H9 (cell line): ENCODE measurements around the gene SNTG2. TPM values are rescaled to one million over a fixed set of nuclear protein-coding genes. Genes with fewer than 3 reads are reported as not detected.

Experiments
- DNase-seq: peaks from one replicate; pipeline ENCODE4 v3.0.0-alpha.2; 2017
- H2AFZ ChIP-seq: one replicate; pipeline ENCODE4 v1.6.1; 2013; ENCODE audit warnings: mild to moderate bottlenecking, low read length, control low read depth, moderate library complexity
- H2AK5ac ChIP-seq: 2 replicates; pipeline ENCODE4 v1.6.1; 2013; ENCODE audit warnings: low read length, control low read depth, mixed read lengths; ENCODE audit not compliant: insufficient read length
- H2BK120ac ChIP-seq: one replicate; pipeline ENCODE4 v1.6.1; 2013; ENCODE audit warnings: low read depth, mild to moderate bottlenecking, low read length, control low read depth, inconsistent platforms; ENCODE audit not compliant: poor library complexity, severe bottlenecking
- H2BK12ac ChIP-seq: 2 replicates; pipeline ENCODE4 v1.6.1; 2013; ENCODE audit warnings: low read length, control low read depth, mixed read lengths, low read depth; ENCODE audit not compliant: insufficient read length
- H2BK15ac ChIP-seq: 2 replicates; pipeline ENCODE4 v1.6.1; 2013; ENCODE audit warnings: low read depth, low read length, control low read depth
- H2BK20ac ChIP-seq: one replicate; pipeline ENCODE4 v1.6.1; 2013; ENCODE audit warnings: low read depth, mild to moderate bottlenecking, low read length, control low read depth, inconsistent platforms; ENCODE audit not compliant: poor library complexity, severe bottlenecking
- H2BK5ac ChIP-seq: 2 replicates; pipeline ENCODE4 v1.6.1; 2013; ENCODE audit warnings: low read length, control low read depth, mixed read lengths; ENCODE audit not compliant: insufficient read length
- H3K14ac ChIP-seq: 2 replicates; pipeline ENCODE4 v1.6.1; 2013; ENCODE audit warnings: low read length, control low read depth; ENCODE audit not compliant: insufficient read depth
- H3K18ac ChIP-seq: 2 replicates; pipeline ENCODE4 v1.6.1; 2013; ENCODE audit warnings: low read depth, mild to moderate bottlenecking, mixed read lengths, low read length, control low read depth; ENCODE audit not compliant: insufficient read length
- H3K23ac ChIP-seq: 2 replicates; pipeline ENCODE4 v1.6.1; 2013; ENCODE audit warnings: low read length, control low read depth, mixed read lengths, low read depth; ENCODE audit not compliant: insufficient read length
- H3K23me2 ChIP-seq: 2 replicates; pipeline ENCODE4 v1.6.1; 2013; ENCODE audit warnings: low read depth, mild to moderate bottlenecking, mixed read lengths, low read length, control low read depth; ENCODE audit not compliant: insufficient read length, poor library complexity, severe bottlenecking
- H3K27ac ChIP-seq: 2 replicates; pipeline ENCODE4 v1.5.1; 2013; ENCODE audit warnings: low read length, control low read depth, mixed read lengths, low read depth; ENCODE audit not compliant: insufficient read length
- H3K27me3 ChIP-seq: 2 replicates; pipeline ENCODE4 v1.6.1; 2013; ENCODE audit warnings: low read length, control low read depth, inconsistent platforms; ENCODE audit not compliant: insufficient read depth
- H3K4ac ChIP-seq: 2 replicates; pipeline ENCODE4 v1.6.1; 2013; ENCODE audit warnings: low read depth, mild to moderate bottlenecking, control low read depth, inconsistent platforms, low read length, moderate library complexity
- H3K4me1 ChIP-seq: 2 replicates; pipeline ENCODE4 v1.6.1; 2013; ENCODE audit warnings: low read length, control low read depth, inconsistent platforms; ENCODE audit not compliant: insufficient read depth
- H3K4me2 ChIP-seq: 2 replicates; pipeline ENCODE4 v1.6.1; 2013; ENCODE audit warnings: low read length, control low read depth, mixed read lengths; ENCODE audit not compliant: insufficient read length, insufficient read depth
- H3K56ac ChIP-seq: 2 replicates; pipeline ENCODE4 v1.6.1; 2013; ENCODE audit warnings: low read depth, mild to moderate bottlenecking, mixed read lengths, low read length, control low read depth; ENCODE audit not compliant: insufficient read length
- H3K79me1 ChIP-seq: 2 replicates; pipeline ENCODE4 v1.6.1; 2013; ENCODE audit warnings: low read depth, mild to moderate bottlenecking, moderate library complexity, low read length, control low read depth, inconsistent platforms; ENCODE audit not compliant: insufficient read depth, poor library complexity, severe bottlenecking
- H3K79me2 ChIP-seq: 2 replicates; pipeline ENCODE4 v1.6.1; 2013; ENCODE audit warnings: low read length, control low read depth, inconsistent platforms; ENCODE audit not compliant: insufficient read depth
- H3K9ac ChIP-seq: 2 replicates; pipeline ENCODE4 v1.6.1; 2013; ENCODE audit warnings: low read length, control low read depth, mixed read lengths; ENCODE audit not compliant: insufficient read length; ENCODE audit errors: extremely low read depth
- H3K9me3 ChIP-seq: one replicate; pipeline ENCODE4 v1.6.1; 2013; ENCODE audit warnings: low read depth, low read length, inconsistent platforms; ENCODE audit not compliant: control insufficient read depth
- H3T11ph ChIP-seq: one replicate; pipeline ENCODE4 v1.6.1; 2013; ENCODE audit warnings: mild to moderate bottlenecking, low read length, control low read depth, inconsistent platforms
- H4K20me1 ChIP-seq: one replicate; pipeline ENCODE4 v1.6.1; 2013; ENCODE audit not compliant: control insufficient read depth, insufficient read length, insufficient read depth
- H4K5ac ChIP-seq: 2 replicates; pipeline ENCODE4 v1.6.1; 2013; ENCODE audit warnings: low read depth, mild to moderate bottlenecking, mixed read lengths, low read length, control low read depth; ENCODE audit not compliant: insufficient read length
- H4K8ac ChIP-seq: replicated peaks from 2 replicates; pipeline ENCODE4 v1.6.1; 2013; ENCODE audit warnings: low read length, control low read depth, mixed read lengths, low read depth; ENCODE audit not compliant: insufficient read length
- H4K91ac ChIP-seq: 2 replicates; pipeline ENCODE4 v1.6.1; 2013; ENCODE audit warnings: low read depth, mild to moderate bottlenecking, moderate library complexity, mixed read lengths, low read length, control low read depth; ENCODE audit not compliant: insufficient read length
- H3K27ac Mint-ChIP-seq, 3 experiments: 2 replicates in 2 of 3; 3 replicates in 1 of 3; pipeline ENCODE4 v1.8.0; 2020 to 2021; ENCODE audit warnings: mixed read lengths in 3 of 3, mild to moderate bottlenecking in 1 of 3, moderate library complexity in 1 of 3
- H3K27me3 Mint-ChIP-seq: 2 replicates; pipeline ENCODE4 v1.8.0; 2021; ENCODE audit warnings: low read depth, mild to moderate bottlenecking, moderate library complexity, mixed read lengths
- H3K36me3 Mint-ChIP-seq, 3 experiments: 2 replicates in 2 of 3; 3 replicates in 1 of 3; pipeline ENCODE4 v1.8.0; 2020 to 2021; ENCODE audit warnings: low read depth in 3 of 3, mixed read lengths in 3 of 3; ENCODE audit not compliant: insufficient read depth in 1 of 3
- H3K4me1 Mint-ChIP-seq, 2 experiments: 2 replicates each; pipeline ENCODE4 v1.8.0; 2020; ENCODE audit warnings: mixed read lengths in 2 of 2
- H3K4me3 Mint-ChIP-seq, 2 experiments: 2 replicates in 1 of 2; 3 replicates in 1 of 2; pipeline ENCODE4 v1.8.0; 2020 to 2021; ENCODE audit warnings: mild to moderate bottlenecking in 2 of 2, mixed read lengths in 2 of 2, moderate library complexity in 1 of 2
- H3K9me3 Mint-ChIP-seq, 2 experiments: 2 replicates in 1 of 2; 3 replicates in 1 of 2; pipeline ENCODE4 v1.8.0; 2020; ENCODE audit warnings: mild to moderate bottlenecking in 2 of 2, mixed read lengths in 2 of 2, moderate library complexity in 1 of 2
- CTCF ChIP-seq: fragments of 200-600 bp; sonication (generic); conservative IDR thresholded peaks from 3 replicates; pipeline ENCODE4 v1.8.0; 2021; ENCODE audit warnings: antibody characterized with exemption, mild to moderate bottlenecking
- WGBS: extraction: QIAGEN DNeasy Blood & Tissue Kit; methylation state at CpG from one replicate; pipeline ENCODE4 v1.1.7; 2013; ENCODE audit warnings: missing lambda C conversion rate, low lambda C conversion rate, mixed read lengths; ENCODE audit not compliant: insufficient read length; ENCODE audit errors: extremely low coverage; 5-methylcytosine and 5-hydroxymethylcytosine counted together
- total RNA-seq: library from RNA; stranded (reverse); gene quantifications from 2 replicates; pipeline ENCODE4 v1.2.1, GENCODE V29; 2021

Gene SNTG2
- total RNA-seq, 1 experiment from 2014 or later: 13.2 TPM

GRCh38 chr2:953975-954686 is 3.5 kb downstream of the SNTG2 start:
- H3K18ac ChIP-seq: peak overlapping the region; percentile 23
- no peak overlapping the region for H2BK120ac ChIP-seq
- H3K27me3 ChIP-seq: no peaks in the 10 kb centered on the region
- H3K4me1 ChIP-seq: peaks cover 5% of the 10 kb centered on the region; the same call in 1 of the 2 replicates
- H3K4me2 ChIP-seq: no peak overlapping the region
- H2BK15ac ChIP-seq: no peak overlapping the region
- no peak overlapping the region for H3K27ac Mint-ChIP-seq
- no peak overlapping the region for H2BK5ac ChIP-seq
- no peak for DNase-seq
- peaks cover 11% of the 10 kb centered on the region for H3K27me3 Mint-ChIP-seq
- WGBS: no CpG with 5 or more reads among the region's 13 CpGs
- H3K23me2 ChIP-seq: peaks cover 15% of the 10 kb centered on the region
- H3K4me3 Mint-ChIP-seq: no peak overlapping the region
- no peak overlapping the region for H3K56ac ChIP-seq
- no peak overlapping the region for H4K5ac ChIP-seq
- H3K79me2 ChIP-seq: peaks cover 8% of the 10 kb centered on the region; the same call in 1 of the 2 replicates
- no peak for TF ChIP-seq CTCF
- peaks cover 7% of the 10 kb centered on the region for H3K79me1 ChIP-seq
- H3K14ac ChIP-seq: no peak overlapping the region
- H4K8ac ChIP-seq: no peak overlapping the region
- H2BK12ac ChIP-seq: no peak overlapping the region
- H3K23ac ChIP-seq: no peak overlapping the region
- no peak overlapping the region for H2AFZ ChIP-seq
- H3K9me3 ChIP-seq: no peaks in the 10 kb centered on the region
- no peak overlapping the region for H3T11ph ChIP-seq
- H3K36me3 Mint-ChIP-seq: peaks cover 0 to 3% (median 0%) of the 10 kb centered on the region in 3 experiments; a peak in 2 of 7 replicates
- H2BK20ac ChIP-seq: no peak overlapping the region
- H3K9me3 Mint-ChIP-seq: no peaks in the 10 kb centered on the region; a peak in 1 of 5 replicates
- no peak overlapping the region for H3K27ac ChIP-seq
- H2AK5ac ChIP-seq: no peak overlapping the region
- no peak overlapping the region for H3K4ac ChIP-seq
- peaks cover 56 to 61% of the 10 kb centered on the region in 2 experiments for H3K4me1 Mint-ChIP-seq
- no peak overlapping the region for H3K9ac ChIP-seq
- peaks cover 3% of the 10 kb centered on the region for H4K20me1 ChIP-seq
- no peak overlapping the region for H4K91ac ChIP-seq
